HG03139 (cell line): ENCODE results near the gene CNTRL.
"Not testable (repeated sequence)": the region's sequence is repeated elsewhere in the genome, so short reads cannot be mapped to it uniquely, and the experiment has no call there.

Experiments
- ATAC-seq: cut with Tn5 transposase; IDR thresholded peaks from one replicate; pipeline ENCODE4 v1.9.1; 2021; ENCODE audit not compliant: unreplicated experiment

The CNTRL gene

DNA sequence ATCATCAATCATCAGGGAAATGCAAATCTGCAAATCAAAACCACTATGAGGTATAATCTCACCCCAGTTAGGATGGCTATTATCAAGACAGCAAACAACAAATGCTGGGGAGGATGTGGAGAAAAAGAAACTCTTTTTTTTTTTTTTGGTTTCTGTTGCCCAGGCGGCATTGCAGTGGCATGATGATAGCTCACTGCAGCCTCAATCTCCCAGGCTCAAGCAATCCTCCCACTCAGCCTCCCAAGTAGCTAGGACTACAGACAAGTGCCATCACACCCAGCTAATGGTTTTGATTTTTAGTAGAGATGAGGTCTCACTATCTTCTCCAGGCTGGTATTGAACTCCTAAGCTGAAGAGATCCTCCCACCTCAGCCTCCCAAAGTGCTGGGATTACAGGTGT, 5.4 kb upstream of the CNTRL start:
- no peak for ATAC-seq

- ATAC-seq = no peak
Measured at GRCh38 chr9:121071370-121071755, 3.4 kb upstream of the CNTRL start.

GRCh38 chr9:121071756-121072421, 2.9 kb upstream of the CNTRL start:
- no peak for ATAC-seq

DNA sequence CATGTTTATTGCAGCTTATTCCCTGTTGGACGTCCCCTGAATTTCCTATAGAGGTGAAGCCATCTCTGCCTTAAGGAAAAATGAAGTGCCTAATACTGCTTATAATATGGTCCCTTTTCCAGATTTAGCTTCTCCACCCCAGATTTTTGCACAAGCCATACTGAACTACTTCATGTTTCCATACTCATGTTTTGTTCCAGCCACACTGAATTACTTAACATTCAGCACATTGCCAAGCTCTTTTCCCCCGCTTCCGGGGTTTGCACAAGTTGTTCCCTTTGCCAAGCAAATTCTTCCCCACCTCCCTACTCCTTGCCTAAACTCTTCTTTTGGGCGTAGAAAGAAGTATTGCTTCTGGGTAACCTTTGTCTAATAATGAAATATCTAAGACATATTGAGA, 1.7 kb upstream of the CNTRL start:
- ATAC-seq = no peak

- peak; percentile 7 for ATAC-seq
Measured at GRCh38 chr9:121075251-121076036, 689 bp downstream of the CNTRL start.

DNA sequence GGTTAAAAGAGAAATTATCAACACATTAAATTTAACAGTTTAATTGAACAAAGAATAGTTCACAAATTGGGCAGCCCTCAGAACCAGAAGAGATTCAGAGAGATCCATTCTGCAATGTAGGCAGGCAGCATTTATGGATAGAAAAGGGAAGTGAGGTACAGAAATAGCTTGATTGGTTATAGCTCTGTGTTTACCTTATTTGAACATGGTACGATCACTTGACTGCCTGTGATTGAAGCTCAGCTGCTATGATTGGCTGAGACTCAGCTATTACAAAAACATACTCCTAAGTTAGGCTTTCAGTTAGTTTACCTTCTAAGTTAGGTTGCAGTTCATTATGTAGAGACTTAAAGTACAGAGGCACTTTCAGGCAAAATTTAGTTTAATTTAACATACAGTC, 7.3 kb downstream of the CNTRL start:
- ATAC-seq = no peak

GRCh38 chr9:121085661-121086060, 10.9 kb downstream of the CNTRL start:
- ATAC-seq = no peak

GRCh38 chr9:121088576-121088975, 13.8 kb downstream of the CNTRL start:
- no peak for ATAC-seq

- ATAC-seq = not testable (repeated sequence)
Measured at GRCh38 chr9:121090743-121091142, 16.0 kb downstream of the CNTRL start.

DNA sequence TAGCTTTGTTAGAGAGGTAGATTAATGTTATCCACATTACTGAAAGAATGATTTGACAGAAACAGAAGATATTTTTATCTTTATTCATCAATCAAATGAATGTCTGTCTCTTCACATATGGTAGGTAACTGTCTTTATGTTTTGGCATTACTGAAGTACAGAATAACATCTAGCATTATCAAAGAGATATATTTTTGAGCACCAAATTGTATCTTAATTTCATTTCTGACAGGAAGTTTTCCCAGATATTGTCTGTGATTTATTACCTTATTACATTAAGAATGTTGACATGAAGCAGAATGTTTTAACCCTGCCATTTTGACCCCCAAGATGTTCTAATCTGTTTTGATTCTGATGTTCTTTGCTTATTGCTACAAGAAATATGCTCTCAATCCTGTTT, 20.3 kb downstream of the CNTRL start:
- no peak for ATAC-seq

DNA sequence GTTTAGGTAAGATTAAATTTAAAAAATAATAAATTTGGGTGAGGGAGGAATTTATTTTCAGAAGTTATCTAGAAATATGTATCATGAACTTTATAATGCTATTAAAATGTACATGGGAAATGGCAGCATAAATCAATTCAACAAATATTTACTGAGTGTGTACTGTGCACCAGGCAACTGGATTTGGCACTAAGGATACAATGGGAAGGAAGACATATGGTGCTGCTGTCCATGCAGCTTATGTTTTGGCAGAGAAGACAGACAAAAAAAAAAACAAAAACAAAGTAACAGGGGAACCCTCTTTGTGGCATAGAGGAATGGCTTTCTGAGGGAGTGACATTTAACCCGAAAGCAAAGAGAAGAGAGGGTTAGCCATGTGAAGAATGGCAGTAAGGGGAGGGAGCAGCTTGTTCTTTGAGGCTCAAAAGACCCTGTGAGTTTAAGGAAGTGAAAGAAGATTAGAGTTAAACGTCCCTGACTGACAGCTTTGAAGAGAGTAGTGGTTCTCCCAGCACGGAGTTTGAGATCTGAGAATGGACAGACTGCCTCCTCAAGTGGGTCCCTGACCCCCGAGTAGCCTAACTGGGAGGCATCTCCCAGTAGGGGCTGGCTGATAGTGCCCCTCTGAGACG, 23.9 kb downstream of the CNTRL start:
- ATAC-seq = no peak

DNA sequence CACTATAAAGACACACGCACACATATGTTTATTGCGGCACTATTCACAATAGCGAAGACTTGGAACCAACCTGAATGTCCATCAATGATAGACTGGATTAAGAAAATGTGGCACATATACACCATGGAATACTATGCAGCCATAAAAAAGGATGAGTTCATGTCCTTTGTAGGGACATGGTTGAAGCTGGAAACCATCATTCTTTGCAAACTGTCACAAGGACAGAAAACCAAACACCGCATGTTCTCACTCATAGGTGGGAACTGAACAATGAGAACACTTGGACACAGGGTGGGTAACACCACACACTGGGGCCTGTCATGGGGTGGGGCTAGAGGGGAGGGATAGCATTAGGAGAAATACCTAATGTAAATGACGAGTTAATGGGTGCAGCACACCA, 29.3 kb downstream of the CNTRL start:
- not testable (repeated sequence) for ATAC-seq

DNA sequence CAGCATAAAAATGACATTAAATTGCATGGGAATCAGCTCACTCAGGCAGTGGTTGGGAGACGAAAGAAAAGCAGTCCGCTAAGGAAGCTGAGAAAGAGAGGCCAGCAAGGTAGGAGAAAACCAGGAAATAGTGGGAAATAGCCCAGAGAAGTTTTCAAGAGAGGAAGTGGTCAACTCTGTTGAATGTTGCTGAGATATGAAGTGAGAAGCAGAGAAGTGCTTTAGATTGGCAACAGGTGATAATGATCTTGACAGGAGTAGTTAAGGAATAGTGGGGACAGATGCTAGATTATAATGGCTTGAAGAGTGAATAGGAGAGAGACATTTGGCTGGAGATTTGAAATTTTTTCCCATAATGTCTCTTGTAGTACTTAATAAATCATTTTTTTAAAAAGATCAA, 30.8 kb downstream of the CNTRL start:
- ATAC-seq = no peak

- ATAC-seq = no peak
Measured at GRCh38 chr9:121107029-121107428, 32.3 kb downstream of the CNTRL start.

DNA sequence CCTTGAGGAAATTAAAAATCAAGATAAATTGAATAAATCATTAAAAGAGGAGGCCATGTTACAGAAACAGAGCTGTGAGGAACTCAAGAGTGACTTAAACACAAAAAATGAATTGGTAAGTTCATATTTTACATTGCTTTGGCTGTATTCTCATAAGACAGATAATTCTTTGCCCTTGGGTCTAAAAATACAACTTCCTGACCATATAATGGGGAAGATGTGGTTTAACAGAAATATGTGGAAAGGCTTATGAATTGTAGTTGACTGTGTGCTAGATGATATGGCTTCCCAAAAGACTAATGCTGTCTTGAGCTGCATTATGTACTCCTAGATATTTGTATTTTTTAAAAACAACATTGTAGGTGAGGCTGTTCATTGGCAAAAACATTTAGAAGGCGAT, 33.1 kb downstream of the CNTRL start:
- no peak for ATAC-seq

GRCh38 chr9:121115466-121115865, 40.7 kb downstream of the CNTRL start:
- no peak for ATAC-seq

- no peak for ATAC-seq
Measured at GRCh38 chr9:121118266-121118665, 43.5 kb downstream of the CNTRL start.

DNA sequence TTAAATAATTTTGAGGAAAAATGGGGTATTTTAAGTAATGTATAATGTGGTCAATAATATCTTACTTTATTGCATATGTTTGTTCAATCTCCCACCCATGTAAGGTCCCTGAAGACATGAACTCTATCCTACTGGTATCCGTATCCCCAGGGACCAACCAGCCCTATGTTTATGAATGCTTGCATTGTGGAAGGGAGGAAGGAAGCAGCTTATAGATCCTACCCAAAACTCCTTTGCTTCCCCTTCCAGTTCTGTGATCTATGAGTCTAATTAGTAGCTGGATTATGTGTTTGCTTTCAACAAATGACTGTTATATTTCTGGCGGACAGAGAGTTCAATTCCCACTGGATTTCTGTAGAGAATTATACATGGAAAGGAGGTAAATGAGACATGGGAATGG, 45.6 kb downstream of the CNTRL start:
- no peak for ATAC-seq

DNA sequence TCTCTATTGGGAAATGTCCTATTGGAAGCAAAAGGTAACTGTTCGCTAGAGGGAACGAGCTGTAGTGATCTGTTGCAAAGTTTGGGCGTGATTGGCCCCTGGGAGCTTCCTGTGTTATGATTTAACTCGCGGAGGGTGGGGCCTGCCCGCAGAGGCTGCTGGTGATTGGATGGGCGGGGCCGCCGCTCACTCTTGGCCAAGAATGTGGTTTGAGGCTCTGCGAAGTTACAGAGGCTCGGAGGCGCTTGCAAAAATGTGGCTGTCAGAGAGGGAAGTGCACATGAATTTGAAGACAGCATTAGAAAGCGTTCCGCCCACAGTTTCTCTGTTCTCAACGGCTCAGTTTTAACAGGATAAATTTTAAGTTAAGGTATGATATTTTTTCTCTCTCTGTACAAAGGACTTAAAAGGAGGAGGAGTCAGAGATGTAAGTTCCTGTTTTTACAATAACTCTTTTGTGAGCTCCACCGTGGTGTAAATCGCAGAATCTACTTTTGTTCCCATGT, 46.9 kb downstream of the CNTRL start:
- ATAC-seq = peak; percentile 97

- ATAC-seq = no peak
Measured at GRCh38 chr9:121122246-121123032, 47.7 kb downstream of the CNTRL start.

GRCh38 chr9:121123816-121124535, 49.2 kb downstream of the CNTRL start:
- no peak for ATAC-seq
